Suppressor macrophage treated with lipopolysaccharide for 1 hour (primary cell): ENCODE results near the gene COL4A1.

Experiments used
- DNase-seq, 3 donors: peaks; one replicate each; pipeline ENCODE4 v3.0.0-alpha.2; 2020 to 2022

COL4A1 gene

DNA sequence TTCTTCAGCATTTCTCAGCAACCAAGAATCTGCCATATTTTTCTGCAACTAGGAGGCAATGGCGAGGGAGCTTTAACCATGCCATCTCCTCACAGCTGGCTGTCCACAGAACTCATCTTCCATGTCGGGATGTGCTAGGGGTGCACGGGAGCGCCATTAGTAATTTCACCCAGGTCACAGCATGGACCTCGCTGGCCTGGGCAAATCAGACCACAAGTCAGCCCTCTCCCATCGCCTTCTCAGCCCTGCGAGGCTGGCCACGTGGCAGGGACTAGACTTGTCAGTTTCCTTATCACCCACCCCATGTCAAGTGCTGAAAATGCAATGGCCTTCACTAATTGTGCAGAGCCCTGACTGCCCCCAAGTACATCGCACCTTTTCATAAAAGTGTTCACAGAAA, 15.7 kb downstream of the COL4A1 start:
- no peak for DNase-seq

DNA sequence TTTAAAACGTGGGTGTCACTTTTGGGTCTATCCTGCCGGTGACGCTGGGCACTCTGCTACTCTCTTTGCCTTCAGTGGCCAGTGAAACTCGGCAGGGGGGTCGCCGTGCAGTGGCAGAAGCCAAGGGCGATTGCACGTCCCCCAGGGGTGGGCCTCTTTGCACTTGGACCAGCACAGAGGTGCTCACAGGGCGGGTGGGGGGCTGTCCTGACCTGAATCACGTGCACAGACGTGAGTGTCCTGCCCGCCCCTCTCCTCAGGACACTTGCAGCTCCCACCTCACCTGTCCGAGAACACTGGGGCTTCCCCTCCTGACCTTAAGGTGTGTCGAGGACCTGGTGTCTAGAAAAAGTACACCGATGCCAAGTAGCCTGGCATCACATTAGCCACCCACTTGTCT, 16.1 kb downstream of the COL4A1 start:
- no peak for DNase-seq

DNA sequence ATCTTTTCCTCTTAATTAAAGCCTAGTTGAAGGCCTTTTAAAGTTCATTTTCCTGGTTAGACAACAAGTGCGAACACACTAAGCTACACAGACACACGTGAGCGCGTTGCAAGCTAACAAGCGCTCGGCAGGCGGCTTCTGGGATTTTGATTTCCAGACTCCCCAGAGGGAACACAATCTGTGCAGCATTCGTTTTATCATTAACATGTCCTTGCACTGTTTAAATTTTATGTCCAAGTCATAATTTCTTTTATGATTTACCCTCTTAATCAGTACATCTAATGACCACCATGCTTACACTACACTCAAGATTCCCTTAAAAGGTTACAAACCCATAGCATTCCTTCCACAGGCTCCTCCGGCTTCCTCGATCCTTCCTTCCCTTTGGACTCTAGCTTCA, 16.8 kb downstream of the COL4A1 start:
- no peak for DNase-seq

DNA sequence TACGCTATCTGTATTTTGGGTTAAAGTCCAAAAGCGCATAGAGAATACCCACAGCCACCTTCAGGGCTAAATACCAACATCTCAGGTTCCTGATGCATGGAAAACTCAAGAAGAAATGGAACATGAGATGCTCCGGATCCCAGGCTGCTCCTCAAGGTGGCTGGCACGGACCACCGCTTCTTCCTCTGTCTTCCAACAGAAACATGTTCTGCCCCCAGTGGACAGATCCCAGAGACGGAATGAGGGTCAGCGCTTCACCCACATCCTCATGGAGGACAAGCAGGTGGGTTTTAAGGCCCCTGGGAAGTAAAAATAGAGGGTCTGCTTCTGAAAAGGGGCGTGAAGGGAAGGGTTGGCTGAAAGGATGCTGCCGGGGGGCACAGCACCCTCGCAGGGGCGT, 17.3 kb downstream of the COL4A1 start:
- DNase-seq = no peak

DNA sequence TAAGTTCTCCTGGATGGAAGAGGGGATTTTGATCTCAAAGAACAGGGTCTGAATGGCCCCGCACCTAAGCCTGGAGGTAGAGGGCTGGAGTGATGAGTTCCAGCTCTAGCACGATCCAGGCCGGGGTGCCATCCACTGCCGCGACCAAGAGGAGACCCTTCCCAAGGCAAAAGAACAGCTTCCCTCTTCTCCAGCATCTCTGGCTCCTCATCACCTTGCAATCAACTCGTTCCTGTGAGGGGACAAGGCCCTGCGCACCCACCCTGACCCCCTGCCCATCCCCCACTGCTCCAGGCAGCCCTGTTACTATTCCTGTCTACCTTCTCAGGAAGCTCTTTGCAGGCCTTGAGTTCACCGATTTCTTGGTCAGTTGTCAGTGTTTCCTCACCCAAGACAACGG, 17.8 kb downstream of the COL4A1 start:
- DNase-seq = no peak

DNA sequence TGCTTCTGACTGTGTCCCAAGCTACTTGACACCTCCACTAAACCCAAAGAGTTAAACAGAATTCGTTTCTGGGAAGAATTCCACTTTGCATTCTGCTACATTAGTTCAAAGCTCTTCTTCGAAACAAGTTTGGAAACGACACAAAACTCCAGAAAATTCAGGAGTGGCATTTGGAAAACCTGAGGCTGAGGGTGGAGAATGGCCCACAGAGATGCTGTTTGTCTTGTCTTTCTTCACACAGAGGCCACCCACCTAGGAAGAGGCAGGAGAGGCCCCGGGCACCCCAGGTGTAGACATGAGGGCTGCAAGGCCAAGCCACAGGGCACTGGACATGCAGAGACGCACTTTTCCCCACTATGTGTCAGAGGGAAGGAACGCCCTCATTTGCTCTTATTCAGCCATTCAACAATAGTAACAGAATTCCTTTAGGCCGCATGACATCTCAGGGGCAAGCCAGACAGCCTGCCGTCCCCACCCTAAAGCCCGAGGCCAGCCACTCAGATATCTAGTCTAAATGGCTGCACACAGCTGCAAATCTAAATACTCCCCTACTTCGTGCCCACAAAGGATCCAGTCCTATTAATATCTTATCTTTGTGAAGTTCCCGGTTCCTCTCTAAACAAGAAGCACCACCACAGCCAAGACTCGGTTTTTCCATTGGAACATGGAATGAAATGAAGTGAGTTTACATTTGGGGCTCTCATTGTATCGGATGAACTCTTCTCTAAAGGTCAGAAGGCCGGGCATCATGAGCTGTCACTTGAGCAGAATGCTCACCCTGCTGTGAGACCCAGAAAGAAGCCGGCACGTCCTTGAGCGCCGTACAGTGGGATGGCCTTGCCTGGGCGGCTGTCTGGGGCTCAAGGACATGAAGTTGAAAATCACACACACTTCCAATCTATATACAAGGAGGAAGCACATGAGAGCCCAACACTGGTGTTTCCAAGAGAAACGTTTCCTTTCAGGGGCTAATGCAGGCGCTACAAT, 19.8 kb downstream of the COL4A1 start:
- no peak for DNase-seq

DNA sequence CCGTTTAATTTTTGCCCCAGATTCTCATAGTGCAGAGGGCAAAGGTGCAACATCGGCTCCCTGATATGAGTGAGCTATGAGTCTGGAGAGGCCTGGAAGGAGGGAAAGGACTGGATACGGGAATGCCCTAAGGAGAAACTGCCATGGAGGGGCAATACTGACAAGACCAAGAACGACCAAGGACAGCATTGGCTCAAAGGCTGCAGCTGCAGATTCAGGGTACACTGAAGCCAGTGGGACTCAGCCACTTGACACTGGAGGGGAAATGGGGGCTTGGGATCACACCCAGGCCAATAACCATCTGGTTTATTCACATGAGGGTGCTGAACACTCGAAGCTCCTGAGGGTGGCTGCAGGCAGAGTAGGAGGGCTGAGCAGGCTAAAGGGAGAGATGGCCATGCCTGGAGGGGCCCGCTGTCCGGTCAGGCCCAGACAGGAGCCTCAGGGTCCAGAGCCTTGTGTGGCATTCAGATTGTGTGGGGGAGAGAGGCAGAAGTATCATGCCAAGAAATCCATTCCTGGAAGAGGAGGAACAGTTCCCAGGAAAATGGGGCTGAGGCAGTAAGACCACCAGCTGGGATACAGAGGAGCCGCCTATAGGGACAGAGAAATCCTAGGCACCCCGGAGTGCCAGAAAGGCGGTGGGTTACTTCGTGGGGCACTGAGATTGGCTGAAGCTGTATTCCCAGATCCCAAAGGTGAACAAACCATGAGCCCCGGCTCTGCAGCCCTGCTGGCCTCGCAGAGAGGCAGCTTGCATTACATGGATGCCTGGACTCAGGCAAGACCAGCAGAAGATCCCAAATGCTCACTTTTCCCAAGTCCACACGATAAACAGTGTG, 20.7 kb downstream of the COL4A1 start:
- DNase-seq = no peak

DNA sequence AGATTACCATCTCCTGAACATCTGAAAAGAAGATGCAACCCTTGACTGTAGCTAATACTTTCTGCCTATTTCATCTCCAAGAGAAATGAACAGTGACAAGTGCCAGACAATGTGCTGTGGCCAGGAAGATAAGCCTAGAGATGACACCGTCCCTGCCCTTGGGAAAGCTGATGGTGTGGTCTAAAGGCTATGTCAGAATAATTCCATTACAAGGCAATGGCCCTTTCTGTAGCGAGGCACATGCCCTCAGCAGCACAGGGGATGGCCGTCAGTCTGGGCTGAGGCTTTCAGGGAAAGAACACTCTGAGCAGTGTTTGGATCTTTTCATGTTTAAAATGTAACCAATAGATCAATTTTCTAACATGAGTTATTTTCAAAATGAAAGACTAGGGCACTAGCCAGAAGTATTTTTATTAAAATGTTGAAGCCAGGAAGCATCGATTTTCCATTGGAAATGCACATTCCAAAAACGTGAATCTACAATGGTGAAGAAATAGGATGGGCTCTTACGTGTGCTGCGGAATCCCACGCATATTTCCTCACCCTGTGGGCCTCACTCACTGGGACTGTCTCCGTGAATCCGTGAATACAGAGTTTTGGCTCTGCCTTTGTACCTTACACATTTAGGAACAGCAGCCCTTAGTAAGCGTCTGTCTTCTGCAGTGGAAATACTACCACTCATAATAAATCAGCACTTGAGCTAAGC, 22.0 kb downstream of the COL4A1 start:
- DNase-seq = no peak

DNA sequence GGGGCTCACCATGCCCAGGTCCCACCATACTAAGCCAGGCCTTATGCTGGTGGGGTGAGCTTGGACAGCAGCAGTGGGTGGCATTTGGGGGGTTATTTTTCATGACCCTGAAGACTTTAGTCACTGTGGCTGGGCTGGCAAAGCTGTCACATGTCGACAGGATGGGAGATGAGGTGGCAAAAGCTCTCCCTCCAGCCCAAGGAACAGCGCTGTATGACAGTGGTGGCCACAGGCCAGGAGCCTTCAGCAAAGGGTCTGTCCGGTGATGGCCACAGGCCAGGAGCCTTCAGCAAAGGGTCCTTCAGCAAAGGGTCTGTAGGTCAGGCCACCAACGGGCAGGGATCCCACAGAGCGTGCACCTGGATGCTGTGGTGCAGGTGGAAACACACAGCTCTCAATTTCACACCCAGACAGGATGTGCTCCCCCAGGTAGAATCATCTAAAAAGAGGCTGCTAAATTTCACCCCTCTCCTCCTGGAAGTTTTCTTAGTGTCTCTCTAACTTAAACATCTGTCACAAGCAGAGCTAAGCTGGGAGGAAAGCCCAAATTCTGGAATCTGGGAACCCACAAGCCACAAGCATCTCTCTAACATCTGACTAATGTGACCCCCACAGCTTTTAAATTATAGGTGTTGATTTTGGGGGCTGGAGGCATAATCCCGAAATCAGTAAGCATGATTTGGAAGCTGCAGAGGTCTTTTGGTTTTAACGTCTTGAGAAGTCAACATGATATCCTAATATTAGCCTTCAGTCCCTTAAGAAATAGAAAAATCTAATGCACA, 23.0 kb downstream of the COL4A1 start:
- no peak for DNase-seq

DNA sequence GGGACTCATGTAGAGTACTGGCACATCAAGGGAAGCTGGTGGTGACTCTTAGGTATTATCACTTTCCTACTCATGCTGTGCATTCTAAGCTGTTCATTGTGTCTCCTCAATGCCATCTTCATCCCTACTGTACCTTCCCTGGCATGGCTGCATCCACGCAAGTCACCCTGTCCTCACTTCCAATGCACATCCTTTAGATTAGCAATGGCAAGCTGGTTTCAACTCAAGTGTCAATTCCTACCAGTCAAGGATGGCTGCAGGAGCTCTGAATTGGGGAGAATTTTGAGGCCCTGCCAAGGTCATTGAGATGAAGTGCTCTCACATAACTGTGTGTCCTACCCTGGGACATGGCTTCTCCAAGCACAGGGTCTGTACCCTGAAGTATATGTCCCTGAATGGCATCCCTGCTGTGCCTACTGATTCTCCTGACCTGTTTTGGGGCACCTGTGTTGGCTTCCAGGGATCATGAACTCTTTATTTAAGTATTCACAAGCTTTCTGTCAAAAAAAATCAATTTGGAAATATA, 24.6 kb downstream of the COL4A1 start:
- no peak for DNase-seq

DNA sequence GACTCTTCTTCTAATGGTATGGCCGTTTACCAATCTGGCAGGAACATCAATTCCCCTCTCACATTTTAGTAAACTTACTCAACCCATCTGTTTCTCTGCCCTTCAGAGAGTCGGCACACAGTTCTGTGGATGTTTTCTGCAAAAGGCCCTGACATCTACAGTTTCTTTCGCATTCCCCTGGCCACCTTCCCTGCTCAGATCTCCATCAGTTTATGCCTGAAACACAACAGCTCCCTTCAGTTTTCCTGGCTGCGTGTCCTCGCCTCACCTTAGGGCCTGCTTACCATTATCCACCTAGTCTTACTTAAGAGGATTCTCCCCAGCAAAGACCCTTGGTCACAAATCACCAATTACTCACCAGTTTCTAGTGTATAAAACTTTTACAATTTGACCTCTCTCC, 25.2 kb downstream of the COL4A1 start:
- no peak for DNase-seq

DNA sequence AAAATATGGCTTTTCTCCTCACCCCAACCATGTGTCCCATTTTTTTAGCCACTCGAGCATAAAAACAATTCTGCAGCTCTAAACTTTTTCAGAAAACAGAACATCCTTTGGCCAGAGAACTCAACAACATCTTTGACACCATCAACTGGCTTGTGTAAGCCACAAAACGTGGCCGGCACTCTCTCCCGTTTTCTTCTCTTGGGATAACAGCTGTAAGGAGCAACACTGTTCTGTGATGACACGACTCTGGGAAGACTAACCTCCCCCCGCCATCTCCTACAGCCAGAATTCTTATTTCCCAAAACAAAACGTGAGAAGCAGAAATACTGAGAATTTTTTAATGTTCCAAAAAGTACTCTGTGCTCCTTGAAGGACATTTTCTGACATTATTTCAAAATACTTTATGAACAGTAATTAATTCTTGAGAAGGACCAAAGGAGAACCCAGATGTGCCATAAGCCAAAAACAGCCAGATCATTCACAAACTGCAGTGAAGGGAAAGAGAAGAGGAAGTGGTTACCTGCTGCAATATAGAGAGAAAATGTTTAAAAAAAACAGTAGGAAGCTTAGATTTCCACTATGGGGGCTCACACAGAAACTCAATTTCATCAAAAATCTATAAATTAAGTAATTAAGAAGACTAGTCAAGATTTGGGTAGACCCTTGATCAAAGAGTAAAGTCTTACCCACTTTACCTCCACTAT, 25.8 kb downstream of the COL4A1 start:
- DNase-seq = no peak

DNA sequence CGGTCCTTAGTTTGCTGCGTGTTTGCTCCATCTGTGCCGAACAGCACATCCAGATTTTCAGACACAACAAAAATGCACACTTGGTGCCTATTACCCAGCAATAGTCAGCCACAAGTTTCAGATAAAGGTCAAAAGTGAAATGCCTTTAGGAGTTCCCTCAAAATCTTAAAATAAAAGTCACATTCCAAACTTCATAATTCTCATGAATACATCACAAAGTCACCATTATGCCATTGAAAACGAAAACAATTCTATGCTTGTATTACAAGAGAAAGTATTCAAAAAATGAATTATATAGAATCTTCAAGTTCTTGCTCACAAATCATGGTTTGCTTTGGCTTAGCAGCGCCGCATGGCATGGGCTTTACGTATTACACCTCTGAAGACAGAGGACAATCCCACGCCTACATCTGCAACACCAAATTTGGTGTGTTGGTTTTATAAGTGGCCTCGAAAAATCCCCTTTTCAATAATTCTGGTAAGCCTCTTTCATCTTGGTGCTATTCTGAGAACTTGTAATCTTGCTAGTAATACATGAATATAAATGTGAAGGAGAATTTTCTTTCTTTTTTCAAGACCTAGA, 26.6 kb downstream of the COL4A1 start:
- no peak for DNase-seq

DNA sequence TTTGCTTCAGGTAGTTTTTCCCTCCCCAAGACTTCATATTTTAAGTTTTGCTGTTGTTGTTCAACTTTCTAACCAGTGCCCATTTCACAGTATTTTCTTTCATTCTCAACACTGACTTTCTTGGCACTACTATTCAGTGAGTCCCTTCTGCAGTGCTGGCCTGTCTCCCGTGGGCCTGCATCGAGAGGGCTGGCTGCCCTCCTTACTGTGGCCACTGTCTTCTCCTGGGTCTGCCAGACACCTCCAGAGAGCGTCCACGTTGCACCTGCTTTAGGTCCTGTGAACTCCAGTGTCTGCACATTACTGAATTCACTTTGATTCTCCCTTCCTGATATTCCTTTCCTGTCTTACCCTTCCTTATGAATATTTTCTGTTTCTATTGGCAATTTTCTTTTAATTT, 27.3 kb downstream of the COL4A1 start:
- no peak for DNase-seq

DNA sequence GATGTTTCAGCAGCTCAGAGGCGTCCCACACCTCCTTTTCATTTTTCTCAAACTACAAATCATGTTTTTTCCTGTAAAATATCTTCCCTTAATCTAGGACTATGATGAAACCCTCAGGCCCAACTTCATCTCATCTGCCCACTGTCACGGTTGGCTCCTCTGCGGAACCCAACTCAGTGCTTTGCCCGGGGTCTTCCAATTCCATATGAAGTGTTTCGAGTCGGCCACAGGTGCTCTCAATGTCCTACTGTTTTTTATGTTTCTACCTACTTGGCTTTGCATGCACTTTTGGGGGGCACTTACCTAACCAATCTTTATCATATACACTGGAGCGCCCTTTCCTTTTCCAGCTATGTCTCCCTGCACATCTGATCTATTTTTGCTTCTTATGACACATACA, 28.1 kb downstream of the COL4A1 start:
- DNase-seq = no peak

DNA sequence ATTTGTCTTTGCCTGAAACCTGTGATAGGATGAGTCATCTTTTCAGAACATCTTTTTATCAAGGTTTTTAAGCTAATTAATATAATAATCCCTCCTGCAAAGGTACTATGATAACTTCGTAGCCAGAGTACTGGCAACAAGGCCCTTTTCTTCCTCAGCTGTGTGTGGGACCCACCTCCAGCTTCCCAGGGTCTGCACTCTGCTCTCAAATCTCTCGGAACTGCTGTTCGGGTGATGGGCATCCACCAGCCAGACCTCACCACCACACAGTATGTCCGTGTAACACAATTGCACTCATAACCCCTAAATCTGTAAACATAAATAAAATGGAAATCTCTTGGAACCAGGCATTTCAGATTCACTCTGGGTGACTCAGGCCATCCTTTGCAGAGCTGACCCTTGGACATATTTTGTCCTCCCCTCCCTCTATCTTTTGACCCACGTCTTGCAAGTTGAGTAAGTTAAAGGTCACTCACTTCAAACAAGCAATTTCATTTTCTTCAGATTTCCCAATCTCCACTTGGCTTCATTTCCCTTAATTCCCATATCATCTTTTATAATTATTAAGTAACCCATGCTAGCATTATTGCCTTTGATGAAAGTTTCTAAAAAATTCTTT, 29.5 kb downstream of the COL4A1 start:
- no peak for DNase-seq

DNA sequence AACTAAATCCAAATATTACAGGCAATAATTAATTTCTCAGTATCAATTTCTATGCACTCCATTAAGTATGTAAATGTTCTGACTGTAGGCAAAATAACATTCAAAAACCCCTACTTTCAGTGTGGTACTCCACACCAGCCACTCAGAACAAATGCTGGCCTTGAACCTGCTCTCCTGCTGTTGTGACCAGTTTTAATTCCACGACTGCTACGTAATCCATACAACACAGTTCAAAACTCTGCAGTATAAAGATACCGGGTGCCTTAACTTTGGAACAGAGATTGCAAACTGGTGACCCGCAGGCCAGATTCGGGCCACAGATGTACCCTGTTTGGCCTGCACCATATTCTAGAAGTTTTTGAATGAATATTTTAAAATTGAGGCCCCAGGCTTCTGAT, 30.4 kb downstream of the COL4A1 start:
- no peak for DNase-seq

DNA sequence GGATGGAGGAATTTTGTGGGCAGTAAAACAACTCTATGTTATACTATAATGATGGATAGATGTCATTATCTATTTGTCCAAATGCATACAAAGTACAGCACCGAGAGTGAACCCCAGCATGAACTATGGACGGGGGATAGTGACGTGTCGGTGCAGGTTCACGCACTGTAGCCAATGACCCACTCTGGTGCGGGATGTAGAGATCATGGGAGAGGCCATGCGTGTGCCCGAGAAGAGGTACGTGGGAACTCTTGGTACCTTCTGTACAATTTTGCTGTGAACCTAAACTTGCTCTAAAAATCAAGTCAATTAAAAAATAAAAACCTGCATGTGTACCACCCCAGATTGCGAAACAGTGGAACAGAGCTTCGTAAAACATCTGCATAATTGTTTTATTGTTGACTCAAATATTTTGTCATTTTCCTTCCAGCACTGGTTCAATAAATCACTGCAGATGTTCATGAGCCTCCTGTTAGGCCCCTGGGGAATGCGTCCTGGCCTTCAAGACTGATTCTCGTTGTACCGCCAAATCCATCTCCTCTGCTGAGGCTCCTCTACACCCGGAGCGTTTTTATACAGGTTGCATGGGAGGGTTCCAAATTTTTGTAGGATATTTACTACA, 30.9 kb downstream of the COL4A1 start:
- no peak for DNase-seq

DNA sequence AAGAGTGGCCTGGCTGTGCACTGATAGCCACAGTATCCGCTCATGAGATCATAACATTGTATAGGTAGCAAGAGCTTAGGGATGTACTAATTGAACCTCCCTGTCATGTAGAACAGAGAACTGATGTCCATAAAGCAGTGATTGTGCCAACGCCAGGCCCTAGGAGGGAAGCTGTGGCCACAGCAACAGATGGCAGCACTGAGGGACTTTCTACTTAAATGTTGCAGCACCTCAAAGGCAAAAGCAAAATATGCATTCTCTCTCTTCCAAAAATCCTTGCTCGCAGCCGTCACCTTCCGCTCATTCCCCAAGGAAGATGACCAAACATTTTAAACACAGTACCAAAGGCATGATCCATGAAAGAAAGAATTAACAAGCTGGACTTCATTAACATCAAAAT, 32.3 kb downstream of the COL4A1 start:
- peak in 1 of 3 donors; percentile 15 for DNase-seq

DNA sequence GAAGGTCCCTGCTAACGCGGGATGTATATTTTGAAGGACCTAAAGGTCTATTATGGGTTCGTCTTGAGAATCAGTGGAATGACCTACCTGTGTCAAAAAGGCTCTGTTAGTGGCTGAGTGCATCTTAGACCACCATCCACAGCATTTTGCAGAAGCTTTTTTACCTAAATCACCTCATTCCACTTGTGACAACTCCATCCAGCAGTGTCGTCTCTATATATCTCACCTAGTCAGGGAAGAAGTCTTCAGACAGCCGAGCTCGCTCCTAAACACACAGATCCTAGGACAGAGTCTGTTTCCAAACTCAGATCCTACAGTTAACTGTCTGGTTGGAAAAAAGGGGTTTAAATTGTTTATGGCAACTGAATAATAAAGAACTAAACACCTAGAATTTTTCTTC, 33.7 kb downstream of the COL4A1 start:
- no peak for DNase-seq
